Activated CD4-positive, CD25-positive, alpha-beta regulatory T cell treated with anti-CD3 and anti-CD28 coated beads, Interleukin-2, amount 50 U/mL, for 24 hours (primary cell): Measurements from ENCODE around the gene N4BP2.

Experiments
- ATAC-seq, 2 donors: fragments of 150-1000 bp; cut with Tn5 transposase; one replicate each; pipeline ENCODE4 v1.10.0; 2021; ENCODE audit warnings: mild to moderate bottlenecking in 1 of 2, moderate library complexity in 1 of 2

Gene N4BP2

GRCh38 chr4:40160258-40160657 is 103.6 kb downstream of the N4BP2 start:
- ATAC-seq: no peak

GRCh38 chr4:40164459-40164858 is 107.8 kb downstream of the N4BP2 start:
- ATAC-seq: no peak

- ATAC-seq: no peak
Measured at GRCh38 chr4:40165916-40166315, 109.3 kb downstream of the N4BP2 start.

GRCh38 chr4:40168070-40168469 is 111.4 kb downstream of the N4BP2 start:
- no peak for ATAC-seq

- ATAC-seq: no peak
Measured at GRCh38 chr4:40170588-40170987, 113.9 kb downstream of the N4BP2 start.

GRCh38 chr4:40173470-40173875 is 116.8 kb downstream of the N4BP2 start:
- ATAC-seq: peak; percentile 79 to 84

- ATAC-seq: no peak
Measured at GRCh38 chr4:40176602-40177001, 120.0 kb downstream of the N4BP2 start.

- no peak for ATAC-seq
Measured at GRCh38 chr4:40177591-40177990, 120.9 kb downstream of the N4BP2 start.

- ATAC-seq: no peak
Measured at GRCh38 chr4:40178672-40179071, 122.0 kb downstream of the N4BP2 start.

GRCh38 chr4:40179360-40179759 is 122.7 kb downstream of the N4BP2 start:
- no peak for ATAC-seq

GRCh38 chr4:40180356-40180755 is 123.7 kb downstream of the N4BP2 start:
- peak; percentile 30 to 36 for ATAC-seq

- no peak for ATAC-seq
Measured at GRCh38 chr4:40182001-40182400, 125.4 kb downstream of the N4BP2 start.

- ATAC-seq: no peak
Measured at GRCh38 chr4:40182954-40183353, 126.3 kb downstream of the N4BP2 start.

GRCh38 chr4:40183615-40184411 is 127.2 kb downstream of the N4BP2 start:
- ATAC-seq: peak; percentile 72 to 74

- no peak for ATAC-seq
Measured at GRCh38 chr4:40185830-40186664, 129.4 kb downstream of the N4BP2 start.

GRCh38 chr4:40186665-40187014 is 130.0 kb downstream of the N4BP2 start:
- ATAC-seq: no peak

GRCh38 chr4:40187386-40187906 is 130.8 kb downstream of the N4BP2 start:
- ATAC-seq: peak; percentile 51 to 61

GRCh38 chr4:40190019-40190418 is 133.4 kb downstream of the N4BP2 start:
- no peak for ATAC-seq

- ATAC-seq: no peak
Measured at GRCh38 chr4:40190465-40190864, 133.8 kb downstream of the N4BP2 start.

GRCh38 chr4:40190880-40191815 is 134.5 kb downstream of the N4BP2 start:
- ATAC-seq: no peak

- peak; percentile 30 to 47 for ATAC-seq
Measured at GRCh38 chr4:40192114-40193015, 135.7 kb downstream of the N4BP2 start.
